Measurements from ENCODE around the gene SRRM2.
"Not testable (repeated sequence)": the region's sequence is repeated elsewhere in the genome, so short reads cannot be mapped to it uniquely, and the experiment has no call there.

Gene SRRM2

GRCh38 chr16:2713985-2714774, 38.3 kb upstream of the SRRM2 start:
- in situ Hi-C loops (cut with HindIII; ENCODE audit: low sequenced_read_pairs): no loop called here

DNA sequence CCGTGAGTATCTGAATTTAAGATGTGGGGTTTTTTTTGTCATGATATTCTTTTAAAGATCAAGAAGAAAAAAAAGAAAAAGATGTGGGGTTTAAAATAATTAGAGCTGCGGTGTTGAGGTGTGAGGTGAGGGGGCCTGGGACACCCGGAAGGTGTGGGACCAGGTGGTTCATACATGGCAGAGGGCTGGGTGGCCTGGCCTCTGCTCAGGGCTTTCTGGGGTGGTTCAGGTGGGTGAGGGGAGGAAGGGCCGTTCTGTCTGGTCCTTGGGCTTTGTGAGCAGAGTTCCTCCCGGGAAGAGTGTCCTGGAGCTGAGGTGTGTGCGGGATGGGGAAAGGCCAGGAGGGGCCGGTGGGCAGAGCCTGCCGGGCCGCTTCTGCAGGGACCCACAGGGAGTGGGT, 37.4 kb upstream of the SRRM2 start:
- in situ Hi-C loops (cut with HindIII; ENCODE audit: low sequenced_read_pairs): no loop called here

- in situ Hi-C loops (cut with HindIII; ENCODE audit: low sequenced_read_pairs): no loop called here
Observed at GRCh38 chr16:2715519-2715918, 36.9 kb upstream of the SRRM2 start.

- in situ Hi-C loops (cut with HindIII; ENCODE audit: low sequenced_read_pairs): no loop called here
Observed at GRCh38 chr16:2715966-2716885, 36.2 kb upstream of the SRRM2 start.

DNA sequence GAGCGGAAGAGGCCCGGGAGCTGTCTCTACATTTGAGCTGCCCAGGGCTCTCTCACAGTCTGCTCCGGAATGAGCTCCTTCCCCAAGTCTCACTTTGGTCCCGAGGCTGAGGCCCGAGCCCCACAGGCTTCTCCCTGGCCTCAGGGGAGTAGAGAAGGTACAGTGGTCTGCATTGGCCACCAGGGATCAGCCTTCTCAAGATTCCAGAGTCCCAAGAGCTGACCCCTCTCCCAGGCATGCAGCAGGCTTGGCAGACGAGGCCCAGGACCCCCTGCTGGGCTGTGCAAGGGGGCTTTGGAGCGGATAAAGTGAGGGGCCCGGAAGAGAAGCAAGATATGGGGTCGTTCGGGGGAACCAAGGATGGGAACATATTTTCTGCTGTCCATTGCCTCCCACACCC, 35.5 kb upstream of the SRRM2 start:
- in situ Hi-C loops (cut with HindIII; ENCODE audit: low sequenced_read_pairs): no loop called here

GRCh38 chr16:2717383-2718263, 34.8 kb upstream of the SRRM2 start:
- in situ Hi-C loops (cut with HindIII; ENCODE audit: low sequenced_read_pairs): no loop called here

DNA sequence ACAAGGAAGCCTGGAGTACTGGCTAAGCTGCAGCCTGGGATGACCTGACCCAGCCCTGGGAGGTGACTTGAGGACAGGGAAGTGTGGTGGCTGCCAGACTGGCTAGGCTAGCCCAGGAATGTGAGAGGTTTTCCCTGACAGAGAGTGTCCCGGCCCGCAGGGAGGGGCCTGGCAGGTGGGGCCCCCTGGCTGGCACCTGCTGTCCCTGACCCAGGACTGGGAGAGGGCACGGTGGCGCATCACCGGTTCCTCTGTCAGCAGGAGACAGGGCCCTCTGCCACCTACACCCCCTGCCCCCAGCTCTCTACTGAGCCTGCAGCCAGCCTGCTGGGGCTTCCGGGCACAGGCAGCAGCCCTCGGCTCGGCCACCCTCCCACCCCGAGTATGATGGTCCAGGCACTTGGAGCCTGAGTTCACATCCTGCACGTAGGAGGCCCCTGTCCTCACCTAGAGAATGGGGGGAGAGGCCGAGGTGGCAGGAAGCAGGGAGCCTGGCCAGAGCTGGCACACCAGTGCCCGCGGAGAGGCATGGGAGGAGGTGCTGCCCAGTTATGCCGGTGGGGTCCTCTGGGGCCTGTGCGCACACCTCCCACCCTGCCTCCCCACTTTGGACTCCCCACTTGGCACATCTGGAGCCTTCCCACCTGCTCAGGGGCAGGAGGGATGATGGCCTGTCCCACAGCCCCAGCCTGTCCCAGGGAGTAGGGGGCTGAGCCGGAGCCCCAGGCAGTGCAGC, 32.9 kb upstream of the SRRM2 start:
- in situ Hi-C loops (cut with HindIII; ENCODE audit: low sequenced_read_pairs): no loop called here

DNA sequence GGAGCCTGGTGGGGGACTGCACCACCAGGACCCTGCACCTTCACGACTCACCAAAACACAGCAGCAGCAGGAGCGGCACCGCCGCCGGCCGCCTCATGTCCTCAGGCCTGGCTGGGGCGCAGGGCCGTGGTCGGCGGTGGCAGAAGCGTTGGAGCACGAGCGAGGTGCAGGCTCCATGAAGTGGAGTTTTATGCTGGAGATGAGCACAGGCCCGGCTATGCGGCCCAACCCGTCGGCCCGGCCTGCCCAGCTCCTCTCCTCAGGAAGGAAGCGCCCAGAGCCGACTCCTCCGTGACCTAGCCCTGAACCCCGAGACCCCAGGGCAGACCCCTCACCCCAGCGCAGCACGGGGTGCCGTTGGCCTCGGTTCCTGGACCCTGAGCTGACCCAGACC, 32.4 kb upstream of the SRRM2 start, which contains the start of gene PRSS27:
TSS of gene PRSS27 (minus strand) at position 161 of the 394 bp plus-strand sequence. CDS start at position 97, 64 bp downstream.
- in situ Hi-C loops (cut with HindIII; ENCODE audit: low sequenced_read_pairs): no loop called here

- in situ Hi-C loops (cut with HindIII; ENCODE audit: low sequenced_read_pairs): no loop called here
Observed at GRCh38 chr16:2720719-2721633, 31.5 kb upstream of the SRRM2 start.

- in situ Hi-C loops (cut with HindIII; ENCODE audit: low sequenced_read_pairs): not testable (repeated sequence)
Observed at GRCh38 chr16:2721634-2722173, 30.7 kb upstream of the SRRM2 start.

- in situ Hi-C loops (cut with HindIII; ENCODE audit: low sequenced_read_pairs): no loop called here
Observed at GRCh38 chr16:2724088-2724676, 28.3 kb upstream of the SRRM2 start.

GRCh38 chr16:2724816-2725348, 27.6 kb upstream of the SRRM2 start:
- in situ Hi-C loops (cut with HindIII; ENCODE audit: low sequenced_read_pairs): no loop called here

DNA sequence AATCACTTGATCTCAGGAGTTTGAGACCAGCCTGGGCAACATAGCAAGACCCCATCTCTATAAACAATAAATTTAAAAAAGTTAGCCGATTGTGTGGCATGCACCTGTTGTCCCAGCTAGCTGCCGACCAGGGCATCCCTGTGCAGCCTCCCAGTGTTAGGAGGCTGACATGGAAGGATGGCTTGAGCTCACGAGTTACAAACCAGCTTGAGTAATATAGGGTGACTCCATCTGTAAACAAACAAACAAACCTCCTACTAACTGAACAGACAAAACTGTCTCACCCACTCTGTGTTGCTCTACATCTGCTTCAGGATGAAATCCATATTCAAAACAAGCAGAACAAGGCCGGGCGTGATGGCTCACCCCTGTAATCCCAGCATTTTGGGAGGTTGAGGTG, 25.5 kb upstream of the SRRM2 start:
- in situ Hi-C loops (cut with HindIII; ENCODE audit: low sequenced_read_pairs): no loop called here

DNA sequence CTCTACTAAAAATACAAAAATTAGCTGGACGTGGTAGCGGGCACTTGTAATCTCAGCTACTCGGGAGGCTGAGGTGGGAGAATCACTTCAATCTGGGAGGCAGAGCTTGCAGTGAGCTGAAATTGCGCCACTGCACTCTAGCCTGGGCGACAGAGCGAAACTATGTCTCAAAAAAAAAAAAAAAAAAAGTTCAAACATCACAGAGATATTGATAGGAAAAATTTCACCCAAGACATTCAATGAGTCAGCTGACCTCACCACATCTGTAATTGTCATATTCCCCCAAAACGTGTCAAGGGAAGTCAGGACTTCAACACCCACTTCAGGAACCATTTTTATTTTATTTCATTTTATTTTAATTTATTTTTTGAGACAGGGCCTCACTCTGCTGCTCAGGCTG, 24.4 kb upstream of the SRRM2 start:
- in situ Hi-C loops (cut with HindIII; ENCODE audit: low sequenced_read_pairs): no loop called here

- in situ Hi-C loops (cut with HindIII; ENCODE audit: low sequenced_read_pairs): no loop called here
Observed at GRCh38 chr16:2734844-2735515, 17.5 kb upstream of the SRRM2 start.

DNA sequence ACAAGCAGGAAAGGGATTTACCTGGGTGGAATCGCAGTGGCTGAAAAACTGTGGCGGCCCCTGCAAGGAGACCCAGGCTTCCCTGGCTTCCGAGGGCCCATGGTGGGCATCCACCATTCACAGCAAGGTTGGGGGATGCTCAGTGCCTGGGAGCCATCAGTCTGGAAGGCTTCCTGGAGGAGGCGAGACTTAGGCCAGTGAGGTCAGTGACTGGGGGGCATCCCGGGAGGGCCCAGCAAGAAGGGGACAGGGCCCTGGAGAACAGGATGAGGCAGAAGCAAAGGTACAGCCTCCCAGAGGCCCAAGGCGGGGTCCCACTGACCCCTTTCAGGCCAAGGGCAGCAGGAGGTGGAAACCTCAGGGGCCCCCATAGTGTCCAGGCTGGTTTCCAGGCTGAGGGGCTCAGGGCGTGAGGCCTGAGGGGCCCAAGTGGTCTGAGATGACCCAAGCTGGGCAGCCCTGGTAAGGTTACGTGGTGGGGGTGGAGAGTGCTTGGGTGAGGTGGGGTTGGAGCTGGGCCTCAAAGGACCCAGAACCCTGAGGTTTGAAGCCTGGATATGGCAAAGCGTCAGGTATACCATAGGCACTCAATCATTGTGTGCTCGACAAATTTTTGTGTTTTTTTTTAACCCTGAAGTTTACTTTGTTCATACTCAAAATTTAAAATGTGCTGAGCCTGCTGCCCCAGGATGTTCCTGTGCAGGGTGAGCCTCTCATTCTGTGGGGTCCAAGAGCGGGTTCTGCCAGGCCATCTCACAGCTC, 15.8 kb upstream of the SRRM2 start:
- in situ Hi-C loops (cut with HindIII; ENCODE audit: low sequenced_read_pairs): no loop called here

GRCh38 chr16:2737238-2737605, 15.2 kb upstream of the SRRM2 start:
- in situ Hi-C loops (cut with HindIII; ENCODE audit: low sequenced_read_pairs): no loop called here
